HEK293 (cell line): ENCODE results near the gene KLC1.

Source experiments
- CTCF ChIA-PET: fragments of 350-600 bp; formaldehyde crosslinking; extraction: SDS; loops from one replicate; lab custom pipeline; 2021; ENCODE audit warnings: antibody characterized with exemption; lab: Yijun Ruan, JAX
- POLR2A ChIA-PET: fragments of 300-600 bp; formaldehyde crosslinking; extraction: SDS; loops from one replicate; lab custom pipeline; 2020; ENCODE audit warnings: antibody characterized with exemption, inconsistent platforms; lab: Yijun Ruan, JAX
- H3K27ac ChIP-seq: fragments of 200-500 bp; sonication (Bioruptor generic); 2 replicates; pipeline ENCODE4 v1.5.1; 2014; ENCODE audit warnings: low read depth, low read length, control low read depth, inconsistent platforms; ENCODE audit errors: extremely low read depth
- H3K36me3 ChIP-seq, 2 experiments: fragments of 200-500 bp in 1 of 2; sonication (Bioruptor generic) in 1 of 2; 1 replicate in 1 of 2; 2 replicates in 1 of 2; pipeline ENCODE4 v1.5.1; 2014 to 2017; ENCODE audit warnings: inconsistent platforms in 2 of 2, low read length in 2 of 2; ENCODE audit not compliant: control insufficient read depth in 2 of 2, insufficient read depth in 1 of 2
- H3K4me1 ChIP-seq: fragments of 200-500 bp; sonication (Bioruptor generic); 2 replicates; pipeline ENCODE4 v1.5.1; 2014; ENCODE audit warnings: mild to moderate bottlenecking, low read length, inconsistent platforms; ENCODE audit not compliant: control insufficient read depth, insufficient read depth
- H3K4me3 ChIP-seq: 2 replicates; pipeline ENCODE4 v1.5.1; 2011; ENCODE audit warnings: low read depth, mild to moderate bottlenecking, control low read depth, low read length, moderate library complexity
- H3K9me3 ChIP-seq: fragments of 200-500 bp; sonication (Bioruptor generic); 2 replicates; pipeline ENCODE4 v1.5.1; 2014; ENCODE audit warnings: low read depth, low read length, inconsistent platforms; ENCODE audit not compliant: control insufficient read depth, insufficient read depth
- EGR2 ChIP-seq: fragments of 450-650 bp; formaldehyde crosslinking; IDR thresholded peaks from 2 replicates; pipeline ENCODE4 v1.5.1; 2016; ENCODE audit warnings: low read depth, missing biosample characterization, missing genetic modification characterization
- FEZF1 ChIP-seq: fragments of 450-650 bp; formaldehyde crosslinking; IDR thresholded peaks from 2 replicates; pipeline ENCODE4 v1.5.1; 2016; ENCODE audit warnings: missing biosample characterization, missing genetic modification characterization
- HOXD13 ChIP-seq: sonication (generic); formaldehyde crosslinking; IDR thresholded peaks from 2 replicates; pipeline ENCODE4 v1.8.0; 2022; ENCODE audit warnings: missing genetic modification reagents, borderline replicate concordance
- IKZF3 ChIP-seq: fragments of 450-650 bp; IDR thresholded peaks from 2 replicates; pipeline ENCODE4 v1.5.0; 2018; ENCODE audit warnings: missing biosample characterization, mild to moderate bottlenecking, missing genetic modification characterization, moderate library complexity
- KLF8 ChIP-seq: fragments of 450-650 bp; formaldehyde crosslinking; IDR thresholded peaks from 2 replicates; pipeline ENCODE4 v1.5.1; 2016; ENCODE audit warnings: missing biosample characterization, missing genetic modification characterization
- RBAK ChIP-seq: fragments of 450-650 bp; formaldehyde crosslinking; IDR thresholded peaks from 2 replicates; pipeline ENCODE4 v1.5.1; 2016; ENCODE audit warnings: missing biosample characterization, missing genetic modification characterization
- REPIN1 ChIP-seq: fragments of 450-650 bp; formaldehyde crosslinking; IDR thresholded peaks from 2 replicates; pipeline ENCODE4 v1.5.1; 2017; ENCODE audit warnings: missing biosample characterization, missing genetic modification characterization, low read depth
- ZIC2 ChIP-seq: fragments of 450-650 bp; formaldehyde crosslinking; IDR thresholded peaks from 2 replicates; pipeline ENCODE4 v1.5.1; 2016; ENCODE audit warnings: missing biosample characterization, missing genetic modification characterization
- ZNF133 ChIP-seq: fragments of 450-650 bp; formaldehyde crosslinking; IDR thresholded peaks from 2 replicates; pipeline ENCODE4 v1.5.1; 2016; ENCODE audit warnings: missing biosample characterization, missing genetic modification characterization
- ZNF140 ChIP-seq: fragments of 450-650 bp; formaldehyde crosslinking; IDR thresholded peaks from 2 replicates; pipeline ENCODE4 v1.5.1; 2016; ENCODE audit warnings: missing biosample characterization, missing genetic modification characterization
- ZNF19 ChIP-seq: fragments of 450-650 bp; formaldehyde crosslinking; IDR thresholded peaks from 2 replicates; pipeline ENCODE4; 2016; ENCODE audit warnings: missing biosample characterization, missing genetic modification characterization, low read depth
- ZNF23 ChIP-seq: fragments of 450-650 bp; formaldehyde crosslinking; IDR thresholded peaks from 2 replicates; pipeline ENCODE4 v1.5.1; 2016; ENCODE audit warnings: missing biosample characterization, missing genetic modification characterization, borderline replicate concordance
- ZNF391 ChIP-seq: fragments of 450-650 bp; formaldehyde crosslinking; IDR thresholded peaks from 2 replicates; pipeline ENCODE4 v1.5.1; 2016; ENCODE audit warnings: low read depth, missing biosample characterization, missing genetic modification characterization, borderline replicate concordance
- ZNF423 ChIP-seq: fragments of 450-650 bp; formaldehyde crosslinking; IDR thresholded peaks from 2 replicates; pipeline ENCODE4 v1.5.1; 2016; ENCODE audit warnings: missing biosample characterization, missing genetic modification characterization
- ZNF513 ChIP-seq: fragments of 450-650 bp; IDR thresholded peaks from 2 replicates; pipeline ENCODE4 v1.5.1; 2018; ENCODE audit warnings: missing biosample characterization, missing genetic modification characterization
- ZNF530 ChIP-seq: fragments of 450-650 bp; formaldehyde crosslinking; IDR thresholded peaks from 2 replicates; pipeline ENCODE4 v1.5.1; 2016; ENCODE audit warnings: low read depth, missing biosample characterization, missing genetic modification characterization
- ZNF600 ChIP-seq: fragments of 450-650 bp; formaldehyde crosslinking; IDR thresholded peaks from 2 replicates; pipeline ENCODE4 v1.5.1; 2016; ENCODE audit warnings: missing biosample characterization, missing genetic modification characterization
- ZNF707 ChIP-seq: fragments of 450-650 bp; formaldehyde crosslinking; IDR thresholded peaks from 2 replicates; pipeline ENCODE4 v1.5.1; 2016; ENCODE audit warnings: missing biosample characterization, missing genetic modification characterization
- ZNF76 ChIP-seq: fragments of 450-650 bp; formaldehyde crosslinking; IDR thresholded peaks from 2 replicates; pipeline ENCODE4; 2016; ENCODE audit warnings: low read depth, missing biosample characterization, missing genetic modification characterization, borderline replicate concordance
- ZNF777 ChIP-seq: fragments of 450-650 bp; formaldehyde crosslinking; IDR thresholded peaks from 2 replicates; pipeline ENCODE4 v1.5.1; 2017; ENCODE audit warnings: missing biosample characterization, missing genetic modification characterization, borderline replicate concordance
- TF ChIP-seq, protein P1 (sequence below): fragments of 450-650 bp; formaldehyde crosslinking; IDR thresholded peaks from 2 replicates; pipeline ENCODE4 v1.5.1; 2016; ENCODE audit warnings: missing biosample characterization, missing genetic modification characterization
- TF ChIP-seq, protein P2 (sequence below): fragments of 450-650 bp; formaldehyde crosslinking; IDR thresholded peaks from 2 replicates; pipeline ENCODE4 v1.5.1; 2017; ENCODE audit warnings: missing biosample characterization, mild to moderate bottlenecking, missing genetic modification characterization, moderate library complexity

KLC1 gene

GRCh38 chr14:103735022-103735421, 106.0 kb downstream of the KLC1 start (continued):
- TF ChIP-seq RBAK (tag by site-specific recombination) (no peak), ZNF140 (tag by site-specific recombination) (no peak), HOXD13 (CRISPR knock-in tag) (no peak), ZNF513 (tag by site-specific recombination) (no peak), ZNF23 (tag by site-specific recombination) (no peak), ZNF19 (tag by site-specific recombination) (no peak), FEZF1 (no peak), IKZF3 (no peak), ZNF707 (no peak)

- Histone ChIP-seq H3K4me1 (no peaks in the 10 kb centered on the region), H3K9me3 (no peaks in the 10 kb centered on the region), H3K36me3 (peaks cover 0 to 90% of the 10 kb centered on the region in 2 experiments; a peak in 2 of 3 replicates), H3K4me3 (no peak overlapping the region), H3K27ac (no peak overlapping the region)
- ChIA-PET CTCF (no interaction called here), POLR2A (interaction anchor here (0.8 to 2.5 kb wide), 2 partner anchors 14 to 20 kb away, joined by 6 read pairs; partner anchors contain the start of genes XRCC3 and ZFYVE21)
- no peak for TF ChIP-seq ZNF423 (tag by site-specific recombination)
- TF ChIP-seq, protein P1, sequence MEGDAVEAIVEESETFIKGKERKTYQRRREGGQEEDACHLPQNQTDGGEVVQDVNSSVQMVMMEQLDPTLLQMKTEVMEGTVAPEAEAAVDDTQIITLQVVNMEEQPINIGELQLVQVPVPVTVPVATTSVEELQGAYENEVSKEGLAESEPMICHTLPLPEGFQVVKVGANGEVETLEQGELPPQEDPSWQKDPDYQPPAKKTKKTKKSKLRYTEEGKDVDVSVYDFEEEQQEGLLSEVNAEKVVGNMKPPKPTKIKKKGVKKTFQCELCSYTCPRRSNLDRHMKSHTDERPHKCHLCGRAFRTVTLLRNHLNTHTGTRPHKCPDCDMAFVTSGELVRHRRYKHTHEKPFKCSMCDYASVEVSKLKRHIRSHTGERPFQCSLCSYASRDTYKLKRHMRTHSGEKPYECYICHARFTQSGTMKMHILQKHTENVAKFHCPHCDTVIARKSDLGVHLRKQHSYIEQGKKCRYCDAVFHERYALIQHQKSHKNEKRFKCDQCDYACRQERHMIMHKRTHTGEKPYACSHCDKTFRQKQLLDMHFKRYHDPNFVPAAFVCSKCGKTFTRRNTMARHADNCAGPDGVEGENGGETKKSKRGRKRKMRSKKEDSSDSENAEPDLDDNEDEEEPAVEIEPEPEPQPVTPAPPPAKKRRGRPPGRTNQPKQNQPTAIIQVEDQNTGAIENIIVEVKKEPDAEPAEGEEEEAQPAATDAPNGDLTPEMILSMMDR (tag by site-specific recombination): 0 out of 2 replicates have a peak, but pooled peaks have one; percentile 14
- peak; percentile 39; the same call in 1 of the 2 replicates for TF ChIP-seq ZNF600 (tag by site-specific recombination)
Measured at GRCh38 chr14:103735439-103735814, 106.4 kb downstream of the KLC1 start.

DNA sequence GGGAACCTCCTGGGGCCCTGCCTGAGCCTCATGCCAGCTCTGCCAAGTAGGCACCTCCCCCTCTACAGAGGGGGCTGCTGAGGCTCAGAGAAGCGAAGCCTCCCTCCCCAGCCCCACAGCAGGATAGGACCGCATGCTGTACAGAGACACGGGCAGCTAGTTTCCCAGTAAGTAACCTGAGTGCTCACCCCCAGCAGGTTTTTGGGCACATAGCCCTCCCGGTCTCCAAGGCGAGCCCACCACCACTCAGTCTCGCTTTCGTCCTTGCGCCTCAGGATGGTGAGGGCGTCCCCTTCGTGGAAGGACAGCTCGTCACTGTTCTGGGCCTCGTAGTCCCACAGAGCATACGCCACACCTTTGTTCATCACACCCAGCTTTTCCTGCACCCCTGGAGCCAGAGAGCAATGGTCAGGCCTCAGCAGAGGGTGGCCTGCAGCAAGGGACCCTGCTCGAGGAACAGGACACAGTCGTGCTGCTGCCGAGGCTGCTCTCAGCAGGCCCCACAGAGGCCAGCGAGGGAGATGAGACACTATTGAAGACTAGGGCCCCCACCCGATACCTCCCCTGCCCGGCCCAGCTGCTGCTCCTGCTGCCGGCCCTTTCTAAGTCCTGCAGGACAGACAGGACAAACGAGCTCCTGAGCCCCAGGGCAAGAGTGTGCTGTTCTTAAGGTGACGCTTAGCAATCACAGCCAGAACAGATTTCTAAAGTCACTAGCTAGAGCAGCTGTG, 107.0 kb downstream of the KLC1 start:
- CTCF ChIA-PET: interaction anchor here (0.5 to 1.1 kb wide), 3 partner anchors 143 to 217 kb away, joined by 3 to 6 read pairs (median 3); no protein-coding TSS in a partner anchor
- TF ChIP-seq EGR2 (no peak), ZIC2 (tag by site-specific recombination) (peak; percentile 29; the same call in 1 of the 2 replicates)
- TF ChIP-seq, all 188 proteins: peak for 1
- Histone ChIP-seq H3K36me3 (peaks cover 0 to 91% of the 10 kb centered on the region in 2 experiments; a peak in 2 of 3 replicates), H3K27ac (no peak overlapping the region), H3K4me3 (no peak overlapping the region), H3K9me3 (no peaks in the 10 kb centered on the region), H3K4me1 (no peaks in the 10 kb centered on the region)
- POLR2A ChIA-PET: interaction anchor here (2.5 kb wide), 1 partner anchor 20 kb away, joined by 6 read pairs; the partner anchor contains the start of genes XRCC3 and ZFYVE21

- Histone ChIP-seq H3K36me3 (peaks cover 0 to 96% of the 10 kb centered on the region in 2 experiments; a peak in 2 of 3 replicates), H3K4me1 (no peaks in the 10 kb centered on the region), H3K9me3 (no peaks in the 10 kb centered on the region), H3K27ac (no peak overlapping the region), H3K4me3 (no peak overlapping the region)
- ChIA-PET POLR2A (interaction anchor here (2.5 kb wide), 1 partner anchor 21 kb away, joined by 6 read pairs; the partner anchor contains the start of genes XRCC3 and ZFYVE21), CTCF (interaction anchor here (0.5 to 1.1 kb wide), 4 partner anchors 13 to 218 kb away, joined by 3 to 6 read pairs (median 4); no protein-coding TSS in a partner anchor)
- TF ChIP-seq KLF8 (tag by site-specific recombination) (no peak), ZNF530 (no peak), ZNF391 (tag by site-specific recombination) (no peak), ZNF777 (no peak), REPIN1 (tag by site-specific recombination) (no peak), ZNF76 (tag by site-specific recombination) (no peak), ZNF133 (tag by site-specific recombination) (no peak)
- TF ChIP-seq, protein P2, sequence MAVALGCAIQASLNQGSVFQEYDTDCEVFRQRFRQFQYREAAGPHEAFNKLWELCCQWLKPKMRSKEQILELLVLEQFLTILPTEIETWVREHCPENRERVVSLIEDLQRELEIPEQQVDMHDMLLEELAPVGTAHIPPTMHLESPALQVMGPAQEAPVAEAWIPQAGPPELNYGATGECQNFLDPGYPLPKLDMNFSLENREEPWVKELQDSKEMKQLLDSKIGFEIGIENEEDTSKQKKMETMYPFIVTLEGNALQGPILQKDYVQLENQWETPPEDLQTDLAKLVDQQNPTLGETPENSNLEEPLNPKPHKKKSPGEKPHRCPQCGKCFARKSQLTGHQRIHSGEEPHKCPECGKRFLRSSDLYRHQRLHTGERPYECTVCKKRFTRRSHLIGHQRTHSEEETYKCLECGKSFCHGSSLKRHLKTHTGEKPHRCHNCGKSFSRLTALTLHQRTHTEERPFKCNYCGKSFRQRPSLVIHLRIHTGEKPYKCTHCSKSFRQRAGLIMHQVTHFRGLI: no peak
Measured at GRCh38 chr14:103736546-103737431, 107.8 kb downstream of the KLC1 start.
